Ovary (tissue), 9 donors: ENCODE data around the gene MYOCOS. TPM values are rescaled to one million over a fixed set of nuclear protein-coding genes. Genes with fewer than 3 reads are reported as not detected.

Source experiments
- DNase-seq, 5 donors: peaks; one replicate each; pipeline ENCODE4 v3.0.0-alpha.2; 2019 to 2020
- H3K27ac ChIP-seq, 2 donors: fragments of 200-600 bp; one replicate each; pipeline versions ENCODE4 v1.5.1 to v1.8.0; 2019 to 2022
- H3K27me3 ChIP-seq: fragments of 200-600 bp; one replicate; pipeline ENCODE4 v1.8.0; 2022
- H3K36me3 ChIP-seq: fragments of 200-600 bp; sonication (generic); one replicate; pipeline ENCODE4 v1.5.1; 2019
- H3K4me1 ChIP-seq: one replicate; pipeline ENCODE4 v1.8.1; 2013; ENCODE audit warnings: mild to moderate bottlenecking, moderate library complexity; ENCODE audit not compliant: insufficient read depth
- H3K4me3 ChIP-seq: fragments of 200-600 bp; sonication (generic); one replicate; pipeline ENCODE4 v1.5.1; 2017
- H3K9me3 ChIP-seq, 2 donors: fragments of 200-600 bp in 1 of 2; sonication (generic) in 1 of 2; one replicate each; pipeline versions ENCODE4 v1.5.1 to v1.8.1; 2013 to 2019; ENCODE audit warnings: mild to moderate bottlenecking in 1 of 2, moderate library complexity in 1 of 2
- EP300 ChIP-seq: sonication (generic); formaldehyde crosslinking; IDR thresholded peaks from one replicate; pipeline ENCODE4 v1.6.1; 2017; ENCODE audit warnings: antibody characterized with exemption
- POLR2A ChIP-seq: fragments of 450-650 bp; IDR thresholded peaks from one replicate; pipeline ENCODE4 v1.6.1; 2017; ENCODE audit warnings: antibody characterized with exemption, mild to moderate bottlenecking, moderate library complexity
- WGBS, 3 donors: extraction: QIAGEN DNeasy Blood & Tissue Kit in 1 of 3; methylation state at CpG; one replicate each; pipeline versions ENCODE4 v1.1.5 to v1.1.7; 2013 to 2017; 5-methylcytosine and 5-hydroxymethylcytosine counted together
- intact Hi-C, 4 donors: fragments of 100-400 bp; cut with DNase I; formaldehyde crosslinking; loops; one replicate each; pipeline versions ENCODE4 v1.11.0 to v1.15.1; 2022 to 2023
- polyA plus RNA-seq, 2 donors: library from polyadenylated mRNA; stranded (reverse); fragments of 200-250 nt in 1 of 2; fragments of 350-450 nt in 1 of 2; fragmentation: Illumina TruSeq in 1 of 2; extraction: RNeasy Lipid Tissue Mini Kit (QIAGEN cat#74804) in 1 of 2; gene quantifications; one replicate each; pipeline ENCODE4 v1.2.3, GENCODE V29; 2013 to 2014
- total RNA-seq, 7 donors: library from RNA; depleted of rRNA in 2 of 7; stranded (reverse); fragments of >200 nt in 2 of 7; fragmentation: NEBNext Ultra II Directional in 3 of 7; extraction: Animal tissue kit (Norgen Biotek cat#: 25700) in 3 of 7; gene quantifications; one replicate each; pipeline versions ENCODE4 v1.1.0 to v1.2.4, GENCODE V29; 2016 to 2023
- TF ChIP-seq, protein P1 (sequence below), 3 donors: fragments of 450-650 bp in 2 of 3; fragments of 200-600 bp in 1 of 3; IDR thresholded peaks; one replicate each; pipeline versions ENCODE4 v1.5.1 to v1.8.0; 2016 to 2022; ENCODE audit warnings: antibody characterized with exemption in 3 of 3, mild to moderate bottlenecking in 1 of 3
- donor health status: DM: no; HTN: no; CAD: no; lungs with moderate emphysema.
- donor health status: DM: no; HTN: no; CAD: no.
- donor health status: Bipolar disorder and iron deficiency.
- donor health status: DM: yes; HTN: yes; CAD: no.
- donor health status: DM: no; HTN: no; CAD: no.
- donor health status: DM: yes; HTN: yes; CAD: no.

The MYOCOS gene
- total and polyA plus RNA-seq, 9 donors, result 0.08 to 0.57 TPM; not detected in 7

DNA sequence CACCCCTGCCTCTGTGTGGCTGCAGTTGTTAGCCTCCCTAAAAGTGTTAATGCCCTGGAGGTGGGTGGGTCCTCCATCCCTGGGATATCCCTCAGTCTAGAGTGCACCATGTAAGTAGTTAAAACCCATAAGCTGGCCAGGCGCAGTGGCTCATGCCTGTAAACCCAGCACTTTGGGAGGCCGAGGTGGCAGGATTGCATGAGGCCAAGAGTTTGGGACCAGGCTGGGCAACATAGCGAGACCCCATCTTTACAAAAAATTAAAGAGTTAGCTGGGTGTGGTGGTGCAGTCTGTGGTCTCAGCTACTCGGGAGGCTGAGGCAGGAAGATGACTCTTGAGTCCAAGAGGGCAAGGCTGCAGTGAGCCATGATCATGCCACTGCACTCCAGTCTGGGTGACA, 20.2 kb downstream of the MYOCOS start:
- Histone ChIP-seq H3K36me3 (no peaks in the 10 kb centered on the region), H3K27me3 (no peaks in the 10 kb centered on the region), H3K4me3 (no peak overlapping the region), H3K9me3 (no peaks in the 10 kb centered on the region), H3K4me1 (peaks cover 8% of the 10 kb centered on the region), H3K27ac (no peak overlapping the region)
- no peak for TF ChIP-seq POLR2A
- TF ChIP-seq, protein P1, sequence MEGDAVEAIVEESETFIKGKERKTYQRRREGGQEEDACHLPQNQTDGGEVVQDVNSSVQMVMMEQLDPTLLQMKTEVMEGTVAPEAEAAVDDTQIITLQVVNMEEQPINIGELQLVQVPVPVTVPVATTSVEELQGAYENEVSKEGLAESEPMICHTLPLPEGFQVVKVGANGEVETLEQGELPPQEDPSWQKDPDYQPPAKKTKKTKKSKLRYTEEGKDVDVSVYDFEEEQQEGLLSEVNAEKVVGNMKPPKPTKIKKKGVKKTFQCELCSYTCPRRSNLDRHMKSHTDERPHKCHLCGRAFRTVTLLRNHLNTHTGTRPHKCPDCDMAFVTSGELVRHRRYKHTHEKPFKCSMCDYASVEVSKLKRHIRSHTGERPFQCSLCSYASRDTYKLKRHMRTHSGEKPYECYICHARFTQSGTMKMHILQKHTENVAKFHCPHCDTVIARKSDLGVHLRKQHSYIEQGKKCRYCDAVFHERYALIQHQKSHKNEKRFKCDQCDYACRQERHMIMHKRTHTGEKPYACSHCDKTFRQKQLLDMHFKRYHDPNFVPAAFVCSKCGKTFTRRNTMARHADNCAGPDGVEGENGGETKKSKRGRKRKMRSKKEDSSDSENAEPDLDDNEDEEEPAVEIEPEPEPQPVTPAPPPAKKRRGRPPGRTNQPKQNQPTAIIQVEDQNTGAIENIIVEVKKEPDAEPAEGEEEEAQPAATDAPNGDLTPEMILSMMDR (IDR thresholded peaks at IDR 0.05), result no peak
- WGBS, 3 donors, result 91 to 93% (median 92%) methylated on average over 4 of the region's 4 CpGs
- DNase-seq, result no peak
- intact Hi-C loops, result loop anchor here in 3 of 4 donors (5.0 to 10.0 kb wide), 4 partner anchors 73 to 343 kb away; partner anchors contain the start of gene PRRC2C (in 1 of the 3)

DNA sequence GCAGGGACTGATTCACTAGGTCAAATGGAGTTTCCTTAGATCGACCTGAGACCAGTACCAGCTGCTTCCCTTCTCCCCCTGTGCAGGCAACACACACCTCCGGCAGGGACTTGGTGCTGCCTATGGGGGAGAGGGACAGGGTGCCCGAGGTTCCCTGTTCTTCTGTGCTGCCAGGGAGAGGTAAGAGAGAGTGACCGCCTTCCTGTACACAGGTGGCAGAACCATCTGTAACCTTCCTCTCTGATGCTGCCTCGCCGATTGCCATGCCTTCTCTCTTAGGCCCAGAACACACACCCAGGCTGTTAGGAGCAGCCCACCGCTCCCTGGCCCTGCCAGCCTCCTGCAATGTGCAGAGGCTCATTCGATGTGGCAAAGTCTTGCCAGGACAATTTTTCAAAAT, 21.1 kb downstream of the MYOCOS start:
- no peak for DNase-seq
- intact Hi-C loops, result loop anchor here in 3 of 4 donors (5.0 to 10.0 kb wide), 4 partner anchors 72 to 342 kb away; partner anchors contain the start of gene PRRC2C (in 1 of the 3)
- no peak overlapping the region for H3K27ac ChIP-seq
- H3K27me3 ChIP-seq, result no peaks in the 10 kb centered on the region
- H3K36me3 ChIP-seq, result no peaks in the 10 kb centered on the region
- WGBS, 3 donors, result 80 to 90% (median 87%) methylated on average over 8 of the region's 8 CpGs
- peaks cover 8% of the 10 kb centered on the region for H3K4me1 ChIP-seq
- no peaks in the 10 kb centered on the region for H3K9me3 ChIP-seq
- no peak overlapping the region for H3K4me3 ChIP-seq
- TF ChIP-seq POLR2A, result no peak
- TF ChIP-seq EP300, result no peak
- TF ChIP-seq, protein P1 (IDR thresholded peaks at IDR 0.05), result no peak

DNA sequence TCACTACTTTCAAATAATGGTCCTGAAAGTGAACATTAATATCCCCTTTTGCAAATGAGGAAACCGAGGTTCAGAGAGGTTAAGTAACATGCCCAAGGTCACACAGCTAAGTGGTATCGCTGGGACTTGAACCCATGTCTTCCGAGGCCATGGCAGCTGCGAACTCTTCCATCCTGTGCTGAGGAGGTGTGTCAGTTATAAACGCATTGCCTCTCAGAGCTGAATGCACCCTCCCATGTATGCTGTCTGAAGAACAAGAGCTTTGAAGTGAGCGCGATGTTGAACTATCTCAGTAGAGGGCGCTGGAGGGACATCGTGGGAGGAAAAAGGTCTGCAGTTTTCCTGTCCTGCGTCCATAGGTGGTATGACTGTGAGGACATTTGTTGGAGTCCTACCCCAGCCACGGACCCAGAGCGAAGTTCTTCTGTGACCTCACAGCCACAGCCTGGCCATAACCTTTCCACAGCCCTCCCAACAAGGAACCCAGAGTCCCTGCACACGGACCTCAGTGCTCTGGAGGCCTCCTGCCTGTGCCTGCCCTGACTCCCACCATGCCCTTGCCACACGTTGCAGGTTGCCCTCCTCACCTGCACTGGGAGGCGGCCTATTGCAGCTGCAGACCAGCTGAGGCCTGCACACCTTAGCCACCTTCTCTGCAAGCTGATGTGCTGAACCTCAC, 22.9 kb downstream of the MYOCOS start:
- H3K4me3 ChIP-seq, result no peak overlapping the region
- DNase-seq, result peak; percentile 69 to 86 (median 76)
- no peaks in the 10 kb centered on the region for H3K9me3 ChIP-seq
- intact Hi-C loops, result loop anchor here in 3 of 4 donors (5.0 to 10.0 kb wide), 5 partner anchors 70 to 340 kb away; partner anchors contain the start of gene PRRC2C (in 1 of the 3)
- no peaks in the 10 kb centered on the region for H3K27me3 ChIP-seq
- H3K27ac ChIP-seq, result peak overlapping the region; percentile 28 to 54
- TF ChIP-seq POLR2A, result no peak
- TF ChIP-seq, protein P1 (IDR thresholded peaks at IDR 0.05), result peak; percentile 46 to 77 (median 57)
- H3K4me1 ChIP-seq, result peaks cover 8% of the 10 kb centered on the region
- H3K36me3 ChIP-seq, result no peaks in the 10 kb centered on the region
- 10 to 14% (median 14%) methylated on average over 13 to 15 of the region's 15 CpGs for WGBS, 3 donors

DNA sequence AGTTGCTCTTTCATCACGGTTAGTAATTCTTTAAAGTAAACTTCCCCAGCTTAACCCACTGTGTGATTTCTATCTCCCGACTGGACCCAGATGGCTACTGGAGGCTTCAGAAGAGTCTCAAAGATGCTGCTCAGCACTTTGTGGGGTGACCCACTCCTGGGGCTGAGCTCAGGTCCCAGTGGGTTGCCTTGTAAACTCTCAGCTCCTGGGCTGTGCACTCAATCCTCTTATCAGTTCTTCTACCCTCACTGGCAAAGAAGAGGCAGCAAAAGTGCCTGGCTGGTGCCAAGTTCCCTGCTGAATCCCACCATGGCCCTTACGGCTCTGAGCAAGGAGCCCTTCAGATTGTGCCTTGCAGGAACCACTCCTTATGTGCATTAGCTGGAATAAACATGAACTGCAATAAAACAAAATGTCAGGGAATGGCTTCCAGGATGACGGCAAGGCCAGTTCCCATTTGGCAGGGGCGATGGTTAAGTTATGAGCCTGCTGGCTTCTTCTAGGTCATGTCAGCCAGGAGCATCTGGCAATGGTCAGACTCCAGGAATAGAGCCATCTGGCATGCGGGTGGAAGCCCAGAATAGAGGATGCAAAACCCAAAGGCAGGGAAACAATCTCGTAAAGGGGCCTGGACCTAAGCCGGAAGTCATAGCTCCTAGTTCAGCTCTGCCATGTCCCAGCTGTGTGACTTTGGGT, 23.7 kb downstream of the MYOCOS start:
- Histone ChIP-seq H3K9me3 (no peaks in the 10 kb centered on the region), H3K4me1 (peaks cover 8% of the 10 kb centered on the region), H3K27ac (peak overlapping the region; percentile 28 to 54), H3K4me3 (no peak overlapping the region), H3K36me3 (no peaks in the 10 kb centered on the region), H3K27me3 (no peaks in the 10 kb centered on the region)
- DNase-seq, result peak; percentile 61 to 82 (median 70)
- intact Hi-C loops, result loop anchor here in 3 of 4 donors (5.0 to 10.0 kb wide), 4 partner anchors 69 to 339 kb away; partner anchors contain the start of gene PRRC2C (in 1 of the 3)
- WGBS, 3 donors, result 5 to 17% (median 11%) methylated on average over 8 of the region's 8 CpGs
- no peak for TF ChIP-seq EP300
- TF ChIP-seq, protein P1 (IDR thresholded peaks at IDR 0.05), result no peak
- no peak for TF ChIP-seq POLR2A
